Right lobe of liver (tissue), 4 donors: Measurements from ENCODE around the gene SLCO3A1.

Experiments used
- CTCF ChIP-seq, 4 donors: fragments of 200-600 bp in 3 of 4; fragments of 450-650 bp in 1 of 4; IDR thresholded peaks; one replicate each; pipeline versions ENCODE4 v1.5.1 to v1.8.0; 2016 to 2022; ENCODE audit warnings: antibody characterized with exemption in 4 of 4, mild to moderate bottlenecking in 2 of 4
- POLR2A ChIP-seq: fragments of 450-650 bp; IDR thresholded peaks from one replicate; pipeline ENCODE4 v1.6.1; 2017; ENCODE audit warnings: antibody characterized with exemption, mild to moderate bottlenecking
- donor health status: DM: no; HTN: no; CAD: no.
- donor health status: DM: no; HTN: no; CAD: no.
- donor health status: DM: no; HTN: yes; CAD: no.

- TF ChIP-seq CTCF (IDR thresholded peaks at IDR 0.05): no peak
- no peak for TF ChIP-seq POLR2A
Observed at GRCh38 chr15:92151741-92152140, 298.2 kb downstream of the SLCO3A1 start.
